Measurements from ENCODE around the gene VPS13D. TPM values are rescaled to one million over a fixed set of nuclear protein-coding genes. Genes with fewer than 3 reads are reported as not detected.
"Not testable (repeated sequence)": the region's sequence is repeated elsewhere in the genome, so short reads cannot be mapped to it uniquely, and the experiment has no call there.

VPS13D gene
- total RNA-seq, 2 experiments from 2014 or later: 25.0 to 25.4 TPM

DNA sequence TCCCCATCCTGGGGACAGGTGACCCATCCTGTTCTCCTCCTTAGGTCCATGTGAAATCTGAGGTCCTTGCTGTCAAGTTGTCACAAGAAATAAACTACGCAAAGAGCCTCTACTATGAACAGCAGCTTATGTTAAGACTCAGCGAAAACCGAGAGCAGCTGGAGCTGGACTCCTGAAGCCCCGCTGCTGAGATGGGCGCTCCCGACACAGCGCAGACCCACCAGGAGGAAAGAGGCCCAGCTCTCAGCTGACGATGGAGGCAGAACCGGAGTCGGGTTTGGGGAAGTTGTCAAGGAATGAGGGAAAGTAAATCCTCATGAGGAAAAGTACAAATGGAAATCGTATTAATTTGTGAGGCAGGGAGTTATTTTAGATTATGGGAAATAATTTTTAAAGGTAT, 279.0 kb downstream of the VPS13D start:
- peaks cover 41% of the 10 kb centered on the region for H3K4me1 Mint-ChIP-seq (ENCODE audit: low read depth)
- no peaks in the 10 kb centered on the region for H3K27me3 Mint-ChIP-seq
- ChIA-PET POLR2A (interaction anchor here (1.8 kb wide), 1 partner anchor 28 kb away, joined by 4 read pairs; no protein-coding TSS in a partner anchor), CTCF (no interaction called here)
- DNase-seq: no peak
- H3K36me3 Mint-ChIP-seq: peaks cover 9% of the 10 kb centered on the region
- intact Hi-C loops (cut with micrococcal nuclease): no loop called here
- H3K27ac Mint-ChIP-seq: peak overlapping the region; percentile 72
- H3K4me3 Mint-ChIP-seq: no peak overlapping the region
- no peaks in the 10 kb centered on the region for H3K9me3 Mint-ChIP-seq

DNA sequence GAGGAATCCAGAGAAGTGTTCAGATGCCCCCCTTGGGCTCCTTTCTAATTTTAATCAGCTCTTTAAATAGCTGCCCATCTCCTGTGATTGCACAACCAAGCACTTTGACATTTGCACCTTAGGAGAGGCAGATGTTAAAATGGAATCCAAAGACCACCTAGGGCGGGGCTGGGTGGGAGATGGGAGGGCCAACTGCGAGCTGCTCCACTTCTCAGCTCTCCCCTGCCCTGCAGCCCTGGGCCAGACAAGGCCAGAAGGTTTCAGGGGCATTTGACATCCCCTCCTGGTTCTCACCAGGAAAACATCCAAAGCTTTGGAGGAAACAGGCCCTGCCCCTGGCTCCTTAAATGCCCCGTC, 281.3 kb downstream of the VPS13D start:
- intact Hi-C loops (cut with micrococcal nuclease): loop anchor here (1.0 to 10.0 kb wide), 5 partner anchors 8 to 336 kb away; no protein-coding TSS in a partner anchor
- Mint-ChIP-seq H3K9me3 (no peaks in the 10 kb centered on the region), H3K36me3 (peaks cover 9% of the 10 kb centered on the region), H3K4me1 (ENCODE audit: low read depth) (peaks cover 46% of the 10 kb centered on the region), H3K4me3 (peak overlapping the region; percentile 85), H3K27ac (peak overlapping the region; percentile 100), H3K27me3 (no peaks in the 10 kb centered on the region)
- POLR2A ChIA-PET: interaction anchor here (0.5 to 3.5 kb wide), 9 partner anchors 8 to 126 kb away, joined by 3 to 26 read pairs (median 7); partner anchors contain the start of gene DHRS3
- CTCF ChIA-PET: interaction anchor here (1.0 to 3.4 kb wide), 6 partner anchors 8 to 107 kb away, joined by 3 to 13 read pairs (median 4); partner anchors contain the start of gene DHRS3
- no peak for DNase-seq

DNA sequence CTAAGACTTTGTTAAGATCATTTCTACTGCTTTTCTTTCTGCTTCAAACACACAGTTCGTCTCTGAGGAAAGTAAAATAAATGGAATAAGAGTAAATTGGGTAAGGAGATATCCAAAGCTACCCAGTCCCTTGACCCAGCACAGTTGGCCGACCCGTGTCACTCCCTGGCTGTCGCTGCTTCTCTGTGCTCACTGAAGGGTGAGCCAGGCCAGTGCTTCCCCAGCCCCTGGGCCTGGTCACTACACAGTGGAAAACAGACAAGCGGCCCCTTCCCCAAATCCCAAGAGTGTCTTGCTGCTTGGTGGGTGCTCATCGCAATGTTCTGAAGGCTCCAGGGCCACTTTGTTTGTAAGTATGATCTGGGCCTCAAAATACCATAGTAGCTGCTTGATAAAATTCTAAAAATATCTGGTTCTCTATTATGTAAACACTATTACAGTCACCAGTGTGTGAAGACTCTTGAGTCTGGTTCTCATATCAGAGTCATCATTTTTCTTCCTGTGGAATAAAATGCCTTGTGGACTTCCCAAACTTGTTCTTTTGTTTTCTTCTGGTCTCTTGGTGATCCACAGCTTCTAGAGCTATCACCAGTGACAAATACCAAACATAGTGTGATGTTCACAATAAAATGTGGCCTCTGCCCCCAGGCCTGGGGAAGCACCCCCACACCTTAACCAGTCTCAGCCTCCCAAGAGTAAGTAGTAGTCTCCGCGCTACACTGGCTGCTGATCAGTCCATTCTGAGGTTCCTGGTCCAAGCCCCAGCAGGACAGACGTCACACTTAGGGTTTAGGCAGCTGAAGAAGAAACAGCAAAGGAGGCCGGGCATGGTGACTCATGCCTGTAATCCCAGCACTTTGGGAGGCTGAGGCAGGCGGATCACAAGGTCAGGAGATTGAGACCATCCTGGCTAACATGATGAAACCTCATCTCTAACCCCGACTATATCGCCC, 282.0 kb downstream of the VPS13D start:
- peak overlapping the region; percentile 85 for H3K4me3 Mint-ChIP-seq
- peaks cover 47% of the 10 kb centered on the region for H3K4me1 Mint-ChIP-seq (ENCODE audit: low read depth)
- no peaks in the 10 kb centered on the region for H3K27me3 Mint-ChIP-seq
- no peaks in the 10 kb centered on the region for H3K9me3 Mint-ChIP-seq
- intact Hi-C loops (cut with micrococcal nuclease): loop anchor here (1.0 to 10.0 kb wide), 5 partner anchors 8 to 337 kb away; no protein-coding TSS in a partner anchor
- peak overlapping the region; percentile 100 for H3K27ac Mint-ChIP-seq
- ChIA-PET CTCF (interaction anchor here (1.2 to 3.4 kb wide), 4 partner anchors 7 to 104 kb away, joined by 3 to 13 read pairs (median 4); no protein-coding TSS in a partner anchor), POLR2A (interaction anchor here (0.5 to 3.5 kb wide), 7 partner anchors 7 to 105 kb away, joined by 3 to 26 read pairs (median 8); partner anchors contain the start of gene DHRS3)
- H3K36me3 Mint-ChIP-seq: peaks cover 6% of the 10 kb centered on the region
- DNase-seq: no peak

DNA sequence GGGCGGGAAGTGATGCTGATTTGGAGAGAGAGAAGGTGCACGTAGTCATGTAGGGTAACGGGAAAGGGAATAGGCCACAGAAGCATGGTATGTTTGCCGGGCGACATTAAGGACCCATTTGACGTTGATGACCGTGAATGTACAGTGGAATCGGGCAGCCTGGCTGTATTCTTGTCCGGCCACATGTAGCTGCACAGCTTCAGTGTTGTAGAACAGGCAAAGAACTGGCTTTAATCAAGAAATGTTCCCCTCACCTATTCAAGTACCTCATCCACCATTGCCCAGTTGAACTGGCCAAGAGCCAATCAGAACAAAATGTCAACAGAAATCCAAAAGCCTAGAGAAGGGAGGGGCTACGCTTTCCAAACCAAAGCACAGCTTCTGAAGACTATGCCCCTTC, 283.4 kb downstream of the VPS13D start:
- ChIA-PET CTCF (interaction anchor here (3.4 kb wide), 1 partner anchor 106 kb away, joined by 13 read pairs; no protein-coding TSS in a partner anchor), POLR2A (no interaction called here)
- Mint-ChIP-seq H3K4me1 (ENCODE audit: low read depth) (peaks cover 53% of the 10 kb centered on the region), H3K9me3 (no peaks in the 10 kb centered on the region), H3K36me3 (peaks cover 3% of the 10 kb centered on the region), H3K27me3 (no peaks in the 10 kb centered on the region), H3K27ac (no peak overlapping the region), H3K4me3 (no peak overlapping the region)
- intact Hi-C loops (cut with micrococcal nuclease): loop anchor here (5.0 to 10.0 kb wide), 4 partner anchors 89 to 338 kb away; no protein-coding TSS in a partner anchor
- no peak for DNase-seq

DNA sequence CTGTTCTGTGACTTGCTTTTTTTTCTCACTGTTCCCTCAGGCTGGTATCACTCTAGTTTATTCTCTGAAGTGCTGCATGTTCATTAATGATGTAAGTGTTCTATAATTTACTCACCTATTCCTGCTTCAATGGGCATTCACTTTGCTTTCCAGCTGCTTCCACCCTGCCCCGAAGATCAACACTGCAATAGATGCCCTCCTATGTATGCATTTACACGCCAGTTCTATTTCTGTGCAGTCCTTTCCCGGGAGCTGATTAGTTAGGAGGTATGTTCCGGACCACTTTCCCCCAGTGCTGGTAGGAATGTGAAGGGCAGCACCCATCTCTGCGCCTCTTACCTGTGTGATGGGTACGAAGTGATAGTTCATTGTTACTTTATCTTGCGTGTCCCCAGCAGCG, 284.8 kb downstream of the VPS13D start:
- Mint-ChIP-seq H3K9me3 (no peaks in the 10 kb centered on the region), H3K27me3 (no peaks in the 10 kb centered on the region), H3K4me3 (no peak overlapping the region), H3K36me3 (no peaks in the 10 kb centered on the region), H3K4me1 (ENCODE audit: low read depth) (peaks cover 58% of the 10 kb centered on the region), H3K27ac (peak overlapping the region; percentile 10)
- CTCF ChIA-PET: no interaction called here
- intact Hi-C loops (cut with micrococcal nuclease): loop anchor here (5.0 to 10.0 kb wide), 4 partner anchors 88 to 340 kb away; no protein-coding TSS in a partner anchor
- no peak for DNase-seq
- POLR2A ChIA-PET: no interaction called here

DNA sequence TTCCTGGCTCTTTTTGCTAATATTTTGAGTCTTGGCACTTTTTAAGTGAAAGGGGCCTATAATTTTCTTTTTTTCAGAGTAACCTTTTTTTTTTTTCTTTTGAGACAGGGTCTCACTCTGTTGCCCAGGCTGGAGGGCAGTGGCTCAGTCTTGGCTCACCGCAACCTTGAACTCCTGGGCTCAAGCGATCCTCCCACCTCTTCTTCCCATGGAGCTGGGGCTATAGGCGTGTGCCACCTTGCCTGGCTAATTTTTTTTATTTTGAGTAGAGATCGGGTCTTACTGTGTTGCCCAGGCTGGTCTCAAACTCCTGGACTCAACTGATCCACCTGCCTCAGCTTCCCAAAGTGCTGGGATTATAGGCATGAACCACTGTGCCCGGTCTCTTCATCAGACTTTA, 285.4 kb downstream of the VPS13D start:
- ChIA-PET CTCF (no interaction called here), POLR2A (no interaction called here)
- no peak overlapping the region for H3K27ac Mint-ChIP-seq

DNA sequence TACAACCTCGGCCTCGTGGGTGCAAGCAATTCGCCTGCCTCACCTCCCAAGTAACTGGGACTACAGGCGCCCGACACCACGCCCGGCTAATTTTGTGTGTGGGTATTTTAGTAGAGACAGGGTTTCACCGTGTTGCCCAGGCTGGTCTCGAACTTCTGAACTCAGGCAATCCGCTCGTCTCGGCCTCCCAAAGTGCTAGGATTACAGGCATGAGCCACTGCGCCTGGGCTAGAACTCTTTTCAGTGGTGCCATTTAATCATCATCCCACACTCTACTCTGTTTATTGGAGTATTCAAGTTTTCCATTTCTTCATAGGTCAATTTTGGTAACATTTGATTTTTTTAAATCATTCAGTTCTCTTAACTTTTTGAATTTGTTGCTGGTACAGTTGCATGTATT, 286.9 kb downstream of the VPS13D start:
- Mint-ChIP-seq H3K36me3 (peaks cover 2% of the 10 kb centered on the region), H3K4me3 (no peak overlapping the region), H3K4me1 (ENCODE audit: low read depth) (peaks cover 44% of the 10 kb centered on the region), H3K27me3 (no peaks in the 10 kb centered on the region), H3K9me3 (no peaks in the 10 kb centered on the region), H3K27ac (peak overlapping the region; percentile 3)
- intact Hi-C loops (cut with micrococcal nuclease): loop anchor here (10.0 kb wide), 2 partner anchors 172 to 342 kb away; no protein-coding TSS in a partner anchor
- ChIA-PET CTCF (interaction anchor here (0.6 kb wide), 1 partner anchor 392 kb away, joined by 5 read pairs; no protein-coding TSS in a partner anchor), POLR2A (no interaction called here)
- peak; percentile 23 for DNase-seq

More for the DNA sequence above, 285.4 kb downstream of the VPS13D start:
- Mint-ChIP-seq H3K9me3 (no peaks in the 10 kb centered on the region), H3K36me3 (peaks cover 2% of the 10 kb centered on the region), H3K4me1 (ENCODE audit: low read depth) (peaks cover 55% of the 10 kb centered on the region), H3K27me3 (no peaks in the 10 kb centered on the region), H3K4me3 (no peak overlapping the region)
- intact Hi-C loops (cut with micrococcal nuclease): loop anchor here (10.0 kb wide), 2 partner anchors 170 to 340 kb away; no protein-coding TSS in a partner anchor
- DNase-seq: no peak

DNA sequence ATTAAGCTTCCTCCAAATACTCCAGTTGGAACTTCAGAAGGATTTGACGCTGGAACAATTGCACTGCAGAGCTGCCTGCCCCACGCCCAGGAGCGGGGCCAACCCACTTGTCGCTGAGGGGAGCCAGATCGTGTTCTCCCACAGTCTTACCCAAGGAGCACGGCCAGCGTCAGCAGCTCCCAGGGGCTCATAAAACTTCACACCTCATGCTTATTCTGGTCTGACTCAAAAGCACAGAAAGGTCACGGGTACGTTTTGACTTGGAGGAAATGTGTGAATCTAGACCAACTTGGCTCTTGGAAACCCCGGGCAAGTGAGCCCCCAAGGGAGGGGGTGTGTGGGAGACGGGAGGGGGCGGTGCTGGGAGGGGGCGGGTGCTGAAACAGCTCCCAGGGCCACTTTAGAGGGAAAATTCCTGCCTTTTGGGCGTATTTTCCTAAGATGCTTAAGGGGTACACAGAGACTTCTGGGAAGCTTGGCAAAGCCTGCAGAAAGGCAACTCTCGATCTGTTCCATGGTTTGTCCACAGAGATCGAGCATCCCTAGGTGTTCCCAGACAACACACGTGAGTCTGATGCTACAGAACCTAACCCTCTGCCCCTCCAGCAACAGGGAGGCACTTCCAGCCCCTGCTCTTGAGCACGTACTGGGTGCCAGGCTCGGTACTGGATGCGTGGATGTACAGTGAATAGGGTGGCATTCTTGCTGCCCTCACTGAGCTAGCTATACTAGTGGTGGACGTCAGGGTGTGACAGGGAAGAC, 289.3 kb downstream of the VPS13D start:
- peak overlapping the region; percentile 45 for H3K27ac Mint-ChIP-seq
- H3K4me1 Mint-ChIP-seq (ENCODE audit: low read depth): peaks cover 28% of the 10 kb centered on the region
- peak; percentile 80 for DNase-seq
- H3K9me3 Mint-ChIP-seq: no peaks in the 10 kb centered on the region
- CTCF ChIA-PET: interaction anchor here (0.8 to 1.2 kb wide), 3 partner anchors 8 to 101 kb away, joined by 3 to 5 read pairs (median 3); no protein-coding TSS in a partner anchor
- no peak overlapping the region for H3K4me3 Mint-ChIP-seq
- POLR2A ChIA-PET: interaction anchor here (0.6 to 1.9 kb wide), 6 partner anchors 8 to 128 kb away, joined by 3 to 8 read pairs (median 5); no protein-coding TSS in a partner anchor
- no peaks in the 10 kb centered on the region for H3K27me3 Mint-ChIP-seq
- intact Hi-C loops (cut with micrococcal nuclease): loop anchor here (1.0 to 10.0 kb wide), 6 partner anchors 8 to 344 kb away; no protein-coding TSS in a partner anchor
- H3K36me3 Mint-ChIP-seq: peaks cover 2% of the 10 kb centered on the region

DNA sequence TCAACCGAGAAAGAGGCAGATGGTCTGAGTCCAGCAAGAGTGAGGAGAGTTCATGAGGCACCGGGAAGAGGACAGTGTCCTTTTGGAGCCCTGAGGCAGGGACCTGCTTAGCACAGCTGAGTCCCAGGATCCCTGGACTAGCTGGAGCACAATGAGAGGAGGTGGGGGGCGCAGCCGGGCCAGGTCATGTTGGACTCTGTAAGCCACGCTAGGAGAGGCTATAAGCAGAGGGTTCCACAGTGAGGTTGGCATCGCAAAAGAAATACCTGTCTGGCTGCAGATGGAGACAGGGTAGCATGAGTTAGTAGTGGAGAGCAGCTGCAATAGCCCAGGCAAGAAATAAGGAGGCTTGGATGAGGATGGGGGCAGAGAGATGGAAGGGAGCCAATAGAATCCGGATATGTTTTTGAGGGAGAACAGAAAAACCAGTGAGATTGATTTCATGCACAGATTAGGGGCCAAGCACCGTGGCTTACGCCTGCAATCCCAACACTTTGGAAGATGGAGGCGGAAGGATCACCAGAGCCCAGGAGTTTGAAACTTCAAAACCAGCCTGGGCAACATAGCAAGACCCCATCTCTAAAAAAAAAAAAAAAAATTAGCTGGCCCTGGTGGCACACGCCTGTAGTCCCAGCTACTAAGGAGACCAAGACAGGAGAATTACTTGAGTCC, 290.0 kb downstream of the VPS13D start:
- no peaks in the 10 kb centered on the region for H3K9me3 Mint-ChIP-seq
- no peak for DNase-seq
- ChIA-PET CTCF (interaction anchor here (0.7 to 1.1 kb wide), 2 partner anchors 100 to 204 kb away, joined by 3 read pairs; no protein-coding TSS in a partner anchor), POLR2A (interaction anchor here (0.6 to 1.9 kb wide), 4 partner anchors 9 to 127 kb away, joined by 3 to 8 read pairs (median 5); no protein-coding TSS in a partner anchor)
- H3K4me1 Mint-ChIP-seq (ENCODE audit: low read depth): peaks cover 20% of the 10 kb centered on the region
- H3K36me3 Mint-ChIP-seq: peaks cover 2% of the 10 kb centered on the region
- intact Hi-C loops (cut with micrococcal nuclease): loop anchor here (1.0 to 10.0 kb wide), 6 partner anchors 9 to 345 kb away; no protein-coding TSS in a partner anchor
- H3K27ac Mint-ChIP-seq: no peak overlapping the region
- no peaks in the 10 kb centered on the region for H3K27me3 Mint-ChIP-seq
- H3K4me3 Mint-ChIP-seq: no peak overlapping the region

DNA sequence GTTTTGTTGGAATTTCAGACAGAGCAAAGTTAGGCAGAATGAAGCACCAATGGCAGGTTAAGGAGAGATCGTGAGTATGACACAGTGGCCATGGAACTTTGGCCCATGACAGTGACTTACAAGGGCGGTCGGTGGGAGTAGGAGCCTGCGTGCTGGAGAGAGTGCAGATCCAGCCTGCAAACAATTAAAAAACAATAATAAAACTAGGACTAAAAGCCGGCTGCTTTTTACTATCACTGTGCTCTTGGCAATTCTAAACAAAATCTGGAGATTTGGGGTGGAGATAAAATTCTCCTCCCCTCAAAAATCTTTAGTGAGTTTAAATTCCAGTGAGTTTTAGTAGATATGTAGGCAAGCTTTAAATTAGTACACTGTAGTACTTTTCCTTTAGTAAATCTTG, 291.3 kb downstream of the VPS13D start:
- no peak for DNase-seq
- Mint-ChIP-seq H3K4me3 (no peak overlapping the region), H3K9me3 (no peaks in the 10 kb centered on the region), H3K36me3 (peaks cover 2% of the 10 kb centered on the region), H3K27ac (no peak overlapping the region), H3K27me3 (no peaks in the 10 kb centered on the region), H3K4me1 (ENCODE audit: low read depth) (peaks cover 20% of the 10 kb centered on the region)
- intact Hi-C loops (cut with micrococcal nuclease): no loop called here
- ChIA-PET POLR2A (no interaction called here), CTCF (no interaction called here)

DNA sequence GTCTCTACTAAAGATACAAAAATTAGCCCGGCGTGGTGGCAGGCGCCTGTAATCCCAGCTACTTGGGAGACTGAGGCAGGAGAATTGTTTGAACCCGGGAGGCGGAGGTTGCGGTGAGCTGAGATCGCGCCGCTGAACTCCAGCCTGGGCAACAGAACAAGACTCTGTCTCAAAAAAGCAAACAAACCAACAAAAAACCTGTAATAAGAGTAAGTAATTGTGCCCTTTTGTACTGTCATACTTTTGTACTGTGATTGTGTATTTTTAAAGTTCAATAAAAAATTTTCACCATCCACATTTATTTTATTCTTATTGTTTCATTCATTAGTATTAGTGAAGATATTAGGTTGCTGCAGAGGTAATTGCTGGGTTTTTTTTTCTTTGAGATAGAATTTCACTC, 292.9 kb downstream of the VPS13D start:
- intact Hi-C loops (cut with micrococcal nuclease); DNase-seq; CTCF ChIA-PET; H3K27ac Mint-ChIP-seq; H3K9me3 Mint-ChIP-seq; POLR2A ChIA-PET; H3K27me3 Mint-ChIP-seq; H3K4me3 Mint-ChIP-seq; H3K36me3 Mint-ChIP-seq: not testable (repeated sequence)
- H3K4me1 Mint-ChIP-seq (ENCODE audit: low read depth): peaks cover 14% of the 10 kb centered on the region
